ENCODE measurements around the gene FAM20C. TPM values are rescaled to one million over a fixed set of nuclear protein-coding genes. Genes with fewer than 3 reads are reported as not detected.
"Not testable (repeated sequence)": the region's sequence is repeated elsewhere in the genome, so short reads cannot be mapped to it uniquely, and the experiment has no call there.

FAM20C gene
- total RNA-seq, 3 donors from 2014 or later (not counting 1 experiment from before 2014, with no cell fraction given): 1.2 to 8.6 (median 3.9) TPM

DNA sequence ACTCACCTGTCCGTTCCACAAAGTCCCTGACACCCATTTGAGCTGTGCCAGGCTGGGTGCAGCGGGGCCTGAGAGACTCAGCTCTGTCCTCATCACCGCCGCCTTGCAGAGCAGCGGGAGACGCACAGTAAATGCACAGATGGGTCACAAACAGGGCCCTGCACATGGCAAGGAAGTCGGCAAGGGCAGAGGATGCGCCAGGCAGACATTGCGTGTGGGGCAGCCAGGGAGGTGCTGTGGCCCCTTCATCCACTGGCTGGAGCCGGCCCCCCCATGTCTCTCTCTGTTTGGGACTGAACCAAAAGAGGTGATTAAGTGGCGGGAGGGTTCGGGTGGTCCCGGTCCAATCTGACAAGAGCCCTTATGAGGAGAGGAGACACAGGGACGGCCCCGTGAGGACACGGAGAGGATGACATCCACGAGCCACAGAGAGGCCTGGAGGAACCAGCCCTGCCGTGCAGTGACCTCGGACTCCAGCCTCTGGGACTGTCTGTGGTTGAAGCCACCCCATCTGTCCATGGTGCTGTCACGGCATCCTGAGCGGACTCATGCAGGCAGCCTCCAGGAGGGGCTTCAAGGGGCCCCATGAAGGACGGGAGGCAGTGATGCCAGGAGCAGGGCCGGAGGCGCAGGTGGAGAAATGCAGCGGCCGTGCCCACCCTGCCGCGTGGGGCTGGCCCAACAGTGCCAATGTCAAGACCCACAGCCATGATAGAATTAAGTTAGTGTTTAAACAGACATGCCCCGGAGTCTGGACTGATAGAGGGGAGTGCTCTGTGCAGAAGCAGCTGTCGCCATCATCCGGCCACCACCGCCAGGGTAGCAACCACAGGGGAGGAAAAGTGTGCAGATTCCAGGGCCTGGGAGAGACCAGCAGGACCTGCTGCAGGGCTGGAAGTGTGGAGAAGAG, 69.2 kb downstream of the FAM20C start:
- TF ChIP-seq, protein P1, sequence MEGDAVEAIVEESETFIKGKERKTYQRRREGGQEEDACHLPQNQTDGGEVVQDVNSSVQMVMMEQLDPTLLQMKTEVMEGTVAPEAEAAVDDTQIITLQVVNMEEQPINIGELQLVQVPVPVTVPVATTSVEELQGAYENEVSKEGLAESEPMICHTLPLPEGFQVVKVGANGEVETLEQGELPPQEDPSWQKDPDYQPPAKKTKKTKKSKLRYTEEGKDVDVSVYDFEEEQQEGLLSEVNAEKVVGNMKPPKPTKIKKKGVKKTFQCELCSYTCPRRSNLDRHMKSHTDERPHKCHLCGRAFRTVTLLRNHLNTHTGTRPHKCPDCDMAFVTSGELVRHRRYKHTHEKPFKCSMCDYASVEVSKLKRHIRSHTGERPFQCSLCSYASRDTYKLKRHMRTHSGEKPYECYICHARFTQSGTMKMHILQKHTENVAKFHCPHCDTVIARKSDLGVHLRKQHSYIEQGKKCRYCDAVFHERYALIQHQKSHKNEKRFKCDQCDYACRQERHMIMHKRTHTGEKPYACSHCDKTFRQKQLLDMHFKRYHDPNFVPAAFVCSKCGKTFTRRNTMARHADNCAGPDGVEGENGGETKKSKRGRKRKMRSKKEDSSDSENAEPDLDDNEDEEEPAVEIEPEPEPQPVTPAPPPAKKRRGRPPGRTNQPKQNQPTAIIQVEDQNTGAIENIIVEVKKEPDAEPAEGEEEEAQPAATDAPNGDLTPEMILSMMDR (IDR thresholded peaks at IDR 0.05): no peak
- Histone ChIP-seq H3K36me3 (ENCODE audit: control insufficient read depth, insufficient read depth, low read length) (no peaks in the 10 kb centered on the region), H3K4me1 (ENCODE audit: control insufficient read depth, insufficient read depth, low read length) (no peaks in the 10 kb centered on the region), H3K27ac (ENCODE audit: low read length) (no peak overlapping the region), H3K27me3 (ENCODE audit: control insufficient read depth, insufficient read depth, low read length) (no peaks in the 10 kb centered on the region), H3K9me3 (ENCODE audit: control insufficient read depth, insufficient read depth, low read length) (peaks cover 9% of the 10 kb centered on the region), H3K4me3 (ENCODE audit: low read length) (no peak overlapping the region)
- DNase-seq (no peak), ATAC-seq (no peak)
- Mint-ChIP-seq H3K9me3 (peaks cover 0 to 6% of the 10 kb centered on the region in 2 donors), H3K4me1 (peaks cover 0 to 22% of the 10 kb centered on the region in 2 donors), H3K36me3 (no peaks in the 10 kb centered on the region), H3K27ac (peak overlapping the region in 1 of 2 donors; percentile 58), H3K27me3 (ENCODE audit: low read depth in 2 of 2) (peaks cover 0 to 3% of the 10 kb centered on the region in 2 donors), H3K4me3 (no peak overlapping the region)
- intact Hi-C loops (cut with micrococcal nuclease): no loop called here
- whole genome bisulfite sequencing (ENCODE audit: insufficient coverage): 96% methylated on average over 32 of the region's 32 CpGs

- no peak for ATAC-seq
- intact Hi-C loops (cut with micrococcal nuclease): no loop called here
- no peak overlapping the region for H3K27ac ChIP-seq (ENCODE audit: low read length)
- no peaks in the 10 kb centered on the region for H3K36me3 ChIP-seq (ENCODE audit: control insufficient read depth, insufficient read depth, low read length)
- H3K4me3 ChIP-seq (ENCODE audit: low read length): no peak overlapping the region
- WGBS (ENCODE audit: insufficient coverage): 94% methylated on average over 9 of the region's 9 CpGs
- no peaks in the 10 kb centered on the region for H3K4me1 ChIP-seq (ENCODE audit: control insufficient read depth, insufficient read depth, low read length)
- no peak overlapping the region for H3K4me3 Mint-ChIP-seq
- H3K36me3 Mint-ChIP-seq: no peaks in the 10 kb centered on the region
- peaks cover 0 to 6% of the 10 kb centered on the region in 2 donors for H3K9me3 Mint-ChIP-seq
- peaks cover 0 to 3% of the 10 kb centered on the region in 2 donors for H3K27me3 Mint-ChIP-seq (ENCODE audit: low read depth in 2 of 2)
- peaks cover 9% of the 10 kb centered on the region for H3K9me3 ChIP-seq (ENCODE audit: control insufficient read depth, insufficient read depth, low read length)
- no peak for DNase-seq
- TF ChIP-seq, protein P1 (IDR thresholded peaks at IDR 0.05): no peak
- H3K27ac Mint-ChIP-seq: peak overlapping the region in 1 of 2 donors; percentile 58
- no peaks in the 10 kb centered on the region for H3K27me3 ChIP-seq (ENCODE audit: control insufficient read depth, insufficient read depth, low read length)
- H3K4me1 Mint-ChIP-seq: peaks cover 0 to 22% of the 10 kb centered on the region in 2 donors
Measured at GRCh38 chr7:262251-262572, 69.8 kb downstream of the FAM20C start.

DNA sequence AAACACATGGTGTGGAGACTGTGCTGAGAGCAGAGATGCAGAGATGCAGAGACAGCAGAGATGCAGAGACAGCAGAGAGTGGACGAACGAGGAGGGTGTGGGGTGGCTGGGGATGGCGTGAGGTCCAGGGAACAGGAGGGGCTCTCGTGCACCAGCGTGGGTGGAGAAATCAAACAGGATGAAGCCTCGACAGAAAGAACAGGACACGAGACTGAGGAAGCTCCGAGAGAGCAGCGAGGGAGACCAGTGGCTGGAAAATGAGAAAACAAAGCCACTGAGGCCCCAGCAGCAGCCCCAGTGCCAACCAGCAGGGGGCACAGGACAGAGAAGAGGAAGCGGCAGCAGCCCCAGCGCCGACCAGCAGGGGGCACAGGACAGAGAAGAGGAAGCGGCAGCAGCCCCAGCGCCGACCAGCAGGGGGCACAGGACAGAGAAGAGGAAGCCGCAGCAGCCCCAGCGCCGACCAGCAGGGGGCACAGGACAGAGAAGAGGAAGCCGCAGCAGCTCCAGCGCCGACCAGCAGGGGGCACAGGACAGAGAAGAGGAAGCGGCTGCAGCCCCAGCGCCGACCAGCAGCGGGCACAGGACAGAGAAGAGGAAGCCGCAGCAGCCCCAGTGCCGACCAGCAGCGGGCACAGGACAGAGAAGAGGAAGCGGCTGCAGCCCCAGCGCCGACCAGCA, 70.4 kb downstream of the FAM20C start:
- ATAC-seq; H3K27ac ChIP-seq (ENCODE audit: low read length); H3K4me3 Mint-ChIP-seq; H3K9me3 ChIP-seq (ENCODE audit: control insufficient read depth, insufficient read depth, low read length); H3K9me3 Mint-ChIP-seq; H3K27me3 Mint-ChIP-seq (ENCODE audit: low read depth in 2 of 2); DNase-seq; H3K4me1 ChIP-seq (ENCODE audit: control insufficient read depth, insufficient read depth, low read length); intact Hi-C loops (cut with micrococcal nuclease); H3K4me3 ChIP-seq (ENCODE audit: low read length); H3K36me3 ChIP-seq (ENCODE audit: control insufficient read depth, insufficient read depth, low read length); H3K36me3 Mint-ChIP-seq; H3K27me3 ChIP-seq (ENCODE audit: control insufficient read depth, insufficient read depth, low read length): not testable (repeated sequence)
- Mint-ChIP-seq H3K27ac (peak overlapping the region in 1 of 2 donors; percentile 58), H3K4me1 (peaks cover 0 to 22% of the 10 kb centered on the region in 2 donors)
- 94% methylated on average over 24 of the region's 31 CpGs for WGBS (ENCODE audit: insufficient coverage)

Data from natural killer cell (primary cell).